CD14-positive monocyte (primary cell): ENCODE data around the gene RELL1. TPM values are rescaled to one million over a fixed set of nuclear protein-coding genes. Genes with fewer than 3 reads are reported as not detected.

Source experiments
- DNase-seq, 3 donors: peaks; one replicate each; pipeline ENCODE4 v3.0.0-alpha.2; 2011 to 2022
- H2AFZ ChIP-seq: 2 replicates; pipeline ENCODE4 v1.6.0; 2012; ENCODE audit warnings: mild to moderate bottlenecking, low read depth, low read length, inconsistent platforms; ENCODE audit not compliant: insufficient read depth, poor library complexity, severe bottlenecking
- H3K27ac ChIP-seq, 2 donors: 1 replicate in 1 of 2; 2 replicates in 1 of 2; pipeline ENCODE4 v1.5.1; 2012 to 2013; ENCODE audit warnings: low read length in 2 of 2, control low read depth in 1 of 2, inconsistent platforms in 1 of 2, low read depth in 1 of 2, mild to moderate bottlenecking in 1 of 2
- H3K27me3 ChIP-seq, 2 donors: one replicate each; pipeline versions ENCODE4 v1.6.0 to v1.6.1; 2011 to 2013; ENCODE audit warnings: low read length in 2 of 2; ENCODE audit not compliant: control insufficient read depth in 2 of 2, insufficient read depth in 2 of 2
- H3K36me3 ChIP-seq, 2 donors: replicated peaks in 1 of 2; 1 replicate in 1 of 2; 2 replicates in 1 of 2; pipeline versions ENCODE4 v1.5.1 to v1.6.1; 2012 to 2013; ENCODE audit warnings: low read length in 2 of 2, control low read depth in 1 of 2, inconsistent platforms in 1 of 2, mild to moderate bottlenecking in 1 of 2; ENCODE audit not compliant: insufficient read depth in 2 of 2, control insufficient read depth in 1 of 2
- H3K4me1 ChIP-seq, 2 donors: 1 replicate in 1 of 2; 2 replicates in 1 of 2; pipeline versions ENCODE4 v1.5.1 to v1.6.1; 2012 to 2013; ENCODE audit warnings: low read length in 2 of 2, control low read depth in 1 of 2, inconsistent platforms in 1 of 2, mild to moderate bottlenecking in 1 of 2, moderate library complexity in 1 of 2; ENCODE audit not compliant: insufficient read depth in 2 of 2, control insufficient read depth in 1 of 2
- H3K4me2 ChIP-seq: replicated peaks from 2 replicates; pipeline ENCODE3; 2012; ENCODE audit warnings: low read length, moderate library complexity, mild to moderate bottlenecking; ENCODE audit not compliant: poor library complexity, severe bottlenecking; ENCODE audit errors: extremely low read depth
- H3K4me3 ChIP-seq, 3 experiments: fragments of 200-600 bp in 1 of 3; sonication (generic) in 1 of 3; replicated peaks in 1 of 3; 1 replicate in 2 of 3; 2 replicates in 1 of 3; pipeline ENCODE4 v1.5.1; 2011 to 2013; ENCODE audit warnings: low read length in 3 of 3, mild to moderate bottlenecking in 3 of 3, control low read depth in 2 of 3, low read depth in 2 of 3, inconsistent platforms in 1 of 3, moderate library complexity in 1 of 3
- H3K79me2 ChIP-seq: 2 replicates; pipeline ENCODE4 v1.6.0; 2012; ENCODE audit warnings: mild to moderate bottlenecking, control low read depth, inconsistent platforms, low read length, moderate library complexity; ENCODE audit not compliant: insufficient read depth
- H3K9ac ChIP-seq: 2 replicates; pipeline ENCODE4 v1.6.0; 2017; ENCODE audit warnings: low read length, mild to moderate bottlenecking; ENCODE audit not compliant: insufficient read depth, poor library complexity, severe bottlenecking
- H3K9me3 ChIP-seq, 2 donors: replicated peaks in 1 of 2; 1 replicate in 1 of 2; 2 replicates in 1 of 2; pipeline versions ENCODE4 v1.5.1 to v1.6.1; 2012 to 2013; ENCODE audit warnings: low read length in 2 of 2, control low read depth in 1 of 2; ENCODE audit not compliant: control insufficient read depth in 1 of 2, insufficient read depth in 1 of 2
- H4K20me1 ChIP-seq: 2 replicates; pipeline ENCODE4 v1.6.0; 2012; ENCODE audit warnings: mild to moderate bottlenecking, low read length, control low read depth, moderate library complexity; ENCODE audit not compliant: insufficient read depth
- H3K27ac Mint-ChIP-seq, 7 donors: one replicate each; pipeline ENCODE4 v1.8.0; 2020; ENCODE audit warnings: mild to moderate bottlenecking in 7 of 7, mixed read lengths in 7 of 7, moderate library complexity in 6 of 7, inconsistent platforms in 2 of 7
- H3K27me3 Mint-ChIP-seq, 3 donors: one replicate each; pipeline ENCODE4 v1.8.0; 2021 to 2022; ENCODE audit warnings: low read depth in 3 of 3, mild to moderate bottlenecking in 3 of 3, mixed read lengths in 3 of 3, moderate library complexity in 3 of 3, inconsistent platforms in 1 of 3
- H3K36me3 Mint-ChIP-seq, 2 donors: one replicate each; pipeline ENCODE4 v1.8.0; 2020; ENCODE audit warnings: mixed read lengths in 2 of 2, inconsistent platforms in 1 of 2, mild to moderate bottlenecking in 1 of 2
- H3K4me1 Mint-ChIP-seq: one replicate; pipeline ENCODE4 v1.8.0; 2020; ENCODE audit warnings: mild to moderate bottlenecking, mixed read lengths
- H3K4me3 Mint-ChIP-seq, 2 donors: one replicate each; pipeline ENCODE4 v1.8.0; 2020; ENCODE audit warnings: mild to moderate bottlenecking in 2 of 2, mixed read lengths in 2 of 2, moderate library complexity in 1 of 2
- H3K9me3 Mint-ChIP-seq, 7 donors: one replicate each; pipeline ENCODE4 v1.8.0; 2020 to 2022; ENCODE audit warnings: mixed read lengths in 7 of 7, mild to moderate bottlenecking in 6 of 7, moderate library complexity in 6 of 7, inconsistent platforms in 2 of 7
- CTCF ChIP-seq: fragments of 200-600 bp; IDR thresholded peaks from one replicate; pipeline ENCODE4 v1.8.0; 2022; ENCODE audit warnings: antibody characterized with exemption, mild to moderate bottlenecking
- WGBS: methylation state at CpG from one replicate; pipeline ENCODE4 v1.1.5; 2013; ENCODE audit warnings: missing lambda C conversion rate; ENCODE audit not compliant: insufficient coverage; 5-methylcytosine and 5-hydroxymethylcytosine counted together
- intact Hi-C, 2 donors: fragments of 100-400 bp; cut with micrococcal nuclease; formaldehyde crosslinking; loops; one replicate each; pipeline versions ENCODE4 v1.15.0 to v1.15.1; 2023
- polyA plus RNA-seq, 3 donors: library from polyadenylated mRNA; depleted of rRNA in 1 of 3; unstranded in 2 of 3; stranded (reverse) in 1 of 3; fragments of 300-500 nt in 2 of 3; fragments of >200 nt in 1 of 3; fragmentation: Illumina TruSeq in 2 of 3; gene quantifications; 1 replicate in 2 of 3; 2 replicates in 1 of 3; pipeline ENCODE4 v1.2.3, GENCODE V29; 2012 to 2021

Gene RELL1
- polyA plus RNA-seq, 3 donors, result 13.3 to 30.2 (median 16.2) TPM

GRCh38 chr4:37663552-37663951, 22.6 kb downstream of the RELL1 start:
- no peak overlapping the region for H3K4me2 ChIP-seq
- intact Hi-C loops, result no loop called here
- H3K4me1 ChIP-seq, result peaks cover 20 to 27% of the 10 kb centered on the region in 2 donors
- H3K27me3 Mint-ChIP-seq, result no peaks in the 10 kb centered on the region
- H3K4me1 Mint-ChIP-seq, result peaks cover 55% of the 10 kb centered on the region
- no peak overlapping the region for H3K27ac Mint-ChIP-seq
- H3K36me3 ChIP-seq, result peaks cover 3 to 7% of the 10 kb centered on the region in 2 donors
- peaks cover 10 to 30% of the 10 kb centered on the region in 2 donors for H3K36me3 Mint-ChIP-seq
- peaks cover 93% of the 10 kb centered on the region for H4K20me1 ChIP-seq
- no peaks in the 10 kb centered on the region for H3K9me3 ChIP-seq
- no peaks in the 10 kb centered on the region for H3K27me3 ChIP-seq
- H2AFZ ChIP-seq, result no peak overlapping the region
- no peak for TF ChIP-seq CTCF
- H3K4me3 ChIP-seq, result no peak overlapping the region
- H3K27ac ChIP-seq, result no peak overlapping the region
- no peaks in the 10 kb centered on the region for H3K9me3 Mint-ChIP-seq
- no peak for DNase-seq
- no peak overlapping the region for H3K4me3 Mint-ChIP-seq
- H3K79me2 ChIP-seq, result peaks cover 94% of the 10 kb centered on the region
- no peak overlapping the region for H3K9ac ChIP-seq
- WGBS, result no CpG with 5 or more reads among the region's 7 CpGs

- H3K36me3 Mint-ChIP-seq, result peaks cover 10 to 32% of the 10 kb centered on the region in 2 donors
- Histone ChIP-seq H3K4me2 (no peak overlapping the region), H2AFZ (no peak overlapping the region), H3K9me3 (peaks cover 0 to under 1% of the 10 kb centered on the region in 2 donors), H3K4me1 (peaks cover 20 to 27% of the 10 kb centered on the region in 2 donors), H3K4me3 (no peak overlapping the region), H3K9ac (no peak overlapping the region), H3K79me2 (peaks cover 100% of the 10 kb centered on the region), H3K36me3 (peaks cover 3 to 10% of the 10 kb centered on the region in 2 donors), H4K20me1 (peaks cover 100% of the 10 kb centered on the region), H3K27me3 (no peaks in the 10 kb centered on the region), H3K27ac (peak overlapping the region in 1 of 2 donors; percentile 10)
- H3K4me1 Mint-ChIP-seq, result peaks cover 55% of the 10 kb centered on the region
- no CpG with 5 or more reads among the region's 5 CpGs for WGBS
- H3K27me3 Mint-ChIP-seq, result no peaks in the 10 kb centered on the region
- no peak overlapping the region for H3K4me3 Mint-ChIP-seq
- H3K9me3 Mint-ChIP-seq, result peaks cover under 1 to 3% (median 2%) of the 10 kb centered on the region in 7 donors
- no peak for DNase-seq
- H3K27ac Mint-ChIP-seq, result peak overlapping the region in 1 of 7 donors; percentile 69
- intact Hi-C loops, result no loop called here
- no peak for TF ChIP-seq CTCF
Measured at GRCh38 chr4:37662861-37663390, 23.2 kb downstream of the RELL1 start.
